GM19035 (cell line): ENCODE results near the gene ARID3B.

Source experiments
- ATAC-seq: cut with Tn5 transposase; IDR thresholded peaks from one replicate; pipeline ENCODE4 v1.9.1; 2021; ENCODE audit not compliant: unreplicated experiment

ARID3B gene

GRCh38 chr15:74633781-74634180, 92.8 kb downstream of the ARID3B start:
- ATAC-seq: no peak

- ATAC-seq: peak; percentile 55
These were observed 94.2 kb downstream of the ARID3B start for GRCh38 chr15:74635228-74635627.

- no peak for ATAC-seq
These were observed 96.0 kb downstream of the ARID3B start for GRCh38 chr15:74636984-74637383.

- no peak for ATAC-seq
These were observed 100.1 kb downstream of the ARID3B start for GRCh38 chr15:74641151-74641550.

- ATAC-seq: no peak
These were observed 101.3 kb downstream of the ARID3B start for GRCh38 chr15:74642348-74642733.

- no peak for ATAC-seq
These were observed 102.0 kb downstream of the ARID3B start for GRCh38 chr15:74642734-74643664.

GRCh38 chr15:74643665-74644204, 102.7 kb downstream of the ARID3B start:
- no peak for ATAC-seq

GRCh38 chr15:74646480-74646879, 105.5 kb downstream of the ARID3B start:
- no peak for ATAC-seq
